Lung (tissue), 12 donors: Measurements from ENCODE around the gene DNAJC2. TPM values are rescaled to one million over a fixed set of nuclear protein-coding genes. Genes with fewer than 3 reads are reported as not detected.
A peak's percentile ranks its signal among the peaks of the same experiment; 100 is the strongest.

ENCODE experiments used
- ATAC-seq: fragments of 200-7000 bp; cut with Tn5 transposase; one replicate; pipeline ENCODE4 v1.9.1; 2020; ENCODE audit warnings: moderate number of reproducible peaks; ENCODE audit not compliant: insufficient read depth, low FRiP score
- DNase-seq, 3 donors: peaks; one replicate each; pipeline ENCODE4 v3.0.0-alpha.2; 2013 to 2017
- H3K27ac ChIP-seq, 2 donors: one replicate each; pipeline ENCODE4 v1.5.1; 2013; ENCODE audit warnings: mild to moderate bottlenecking in 2 of 2, moderate library complexity in 2 of 2, control low read depth in 1 of 2, inconsistent platforms in 1 of 2, low read depth in 1 of 2, low read length in 1 of 2
- H3K27me3 ChIP-seq, 3 donors: one replicate each; pipeline ENCODE4 v1.5.1; 2013; ENCODE audit warnings: low read length in 2 of 3; ENCODE audit not compliant: control insufficient read depth in 3 of 3, insufficient read depth in 3 of 3
- H3K36me3 ChIP-seq, 4 donors: one replicate each; pipeline ENCODE4 v1.5.1; 2013; ENCODE audit warnings: low read length in 4 of 4, mild to moderate bottlenecking in 1 of 4, moderate library complexity in 1 of 4; ENCODE audit not compliant: control insufficient read depth in 4 of 4, insufficient read depth in 4 of 4
- H3K4me1 ChIP-seq, 5 donors: one replicate each; pipeline ENCODE4 v1.5.1; 2013; ENCODE audit warnings: low read length in 5 of 5, mild to moderate bottlenecking in 2 of 5, moderate library complexity in 1 of 5; ENCODE audit not compliant: control insufficient read depth in 5 of 5, insufficient read depth in 5 of 5
- H3K4me3 ChIP-seq: one replicate; pipeline ENCODE4 v1.5.1; 2013; ENCODE audit warnings: mild to moderate bottlenecking, control low read depth, moderate library complexity
- H3K9ac ChIP-seq, 2 donors: one replicate each; pipeline ENCODE4 v1.5.1; 2013; ENCODE audit warnings: low read length in 2 of 2, control low read depth in 1 of 2; ENCODE audit not compliant: insufficient read depth in 1 of 2
- H3K9me3 ChIP-seq, 4 donors: one replicate each; pipeline ENCODE4 v1.5.1; 2013; ENCODE audit warnings: low read length in 3 of 4, mild to moderate bottlenecking in 1 of 4, moderate library complexity in 1 of 4; ENCODE audit not compliant: control insufficient read depth in 4 of 4, insufficient read depth in 3 of 4
- CTCF ChIP-seq: IDR thresholded peaks from 2 replicates; pipeline ENCODE4 v1.5.1; 2012; ENCODE audit warnings: mild to moderate bottlenecking; ENCODE audit errors: control extremely low read depth, extremely low read depth
- WGBS, 2 donors: extraction: QIAGEN DNeasy Blood & Tissue Kit; methylation state at CpG; one replicate each; pipeline ENCODE4 v1.1.7; 2013; 5-methylcytosine and 5-hydroxymethylcytosine counted together
- polyA plus RNA-seq, 2 donors: library from polyadenylated mRNA; stranded (reverse); fragments of 200-250 nt; gene quantifications; one replicate each; pipeline ENCODE4 v1.2.1, GENCODE V29; 2013
- total RNA-seq, 2 donors: library from RNA; depleted of rRNA in 1 of 2; stranded (reverse); fragments of >200 nt in 1 of 2; gene quantifications; one replicate each; pipeline ENCODE4 v1.2.1, GENCODE V29; 2014 to 2021
- donor health status: control.
- donor health status: control.
- donor health status: Bipolar disorder and iron deficiency.
- donor health status: healthy.
- donor health status: DM: yes; HTN: yes; CAD: no.

The DNAJC2 gene
- total and polyA plus RNA-seq, 4 donors, result 17.9 to 27.7 (median 20.0) TPM

GRCh38 chr7:103316380-103316941 lies 28.1 kb downstream of the DNAJC2 start:
- no peak overlapping the region for H3K4me3 ChIP-seq
- DNase-seq, result no peak
- H3K27ac ChIP-seq, result no peak overlapping the region
- peaks cover 38 to 54% (median 51%) of the 10 kb centered on the region in 4 donors for H3K36me3 ChIP-seq
- H3K9ac ChIP-seq, result no peak overlapping the region
- no peaks in the 10 kb centered on the region for H3K27me3 ChIP-seq
- H3K4me1 ChIP-seq, result peaks cover 0 to 2% (median 0%) of the 10 kb centered on the region in 5 donors
- ATAC-seq, result no peak
- no peak for TF ChIP-seq CTCF
- WGBS, 2 donors, result 95 to 98% methylated on average over 2 of the region's 2 CpGs
- H3K9me3 ChIP-seq, result no peaks in the 10 kb centered on the region

- Histone ChIP-seq H3K4me3 (no peak overlapping the region), H3K9me3 (no peaks in the 10 kb centered on the region), H3K4me1 (peaks cover 0 to 2% (median 0%) of the 10 kb centered on the region in 5 donors), H3K9ac (no peak overlapping the region), H3K27ac (no peak overlapping the region), H3K36me3 (peaks cover 33 to 61% (median 55%) of the 10 kb centered on the region in 4 donors), H3K27me3 (no peaks in the 10 kb centered on the region)
- no peak for TF ChIP-seq CTCF
- WGBS, 2 donors, result 81 to 93% methylated on average over 2 of the region's 2 CpGs
- ATAC-seq (no peak), DNase-seq (no peak)
Observed at GRCh38 chr7:103314852-103315251, 29.7 kb downstream of the DNAJC2 start.

GRCh38 chr7:103307503-103308231 lies 36.9 kb downstream of the DNAJC2 start:
- peaks cover 23 to 56% (median 42%) of the 10 kb centered on the region in 4 donors for H3K36me3 ChIP-seq

More at GRCh38 chr7:103307503-103308231, 36.9 kb downstream of the DNAJC2 start:
- DNase-seq (peak in 1 of 3 donors; percentile 4), ATAC-seq (no peak)
- Histone ChIP-seq H3K27ac (no peak overlapping the region), H3K27me3 (no peaks in the 10 kb centered on the region), H3K9me3 (no peaks in the 10 kb centered on the region), H3K4me1 (no peaks in the 10 kb centered on the region), H3K4me3 (no peak overlapping the region), H3K9ac (no peak overlapping the region)
- 51% methylated on average over 3 of the region's 3 CpGs for WGBS, 2 donors
- TF ChIP-seq CTCF, result no peak
